Mesenchymal stem cell (in vitro differentiated cells and primary cell): Measurements from ENCODE around the gene ITSN1.

ENCODE experiments used
- DNase-seq: peaks from one replicate; pipeline ENCODE4 v3.0.0-alpha.2; 2013
- H2AFZ ChIP-seq: one replicate; pipeline ENCODE4 v1.6.1; 2013; ENCODE audit warnings: low read depth, mild to moderate bottlenecking, control low read depth, inconsistent platforms, low read length, moderate library complexity
- H2AK5ac ChIP-seq: 2 replicates; pipeline ENCODE4 v1.6.1; 2013; ENCODE audit warnings: low read length, moderate library complexity, mild to moderate bottlenecking, inconsistent platforms; ENCODE audit not compliant: severe bottlenecking
- H2BK120ac ChIP-seq: one replicate; pipeline ENCODE4 v1.6.1; 2013; ENCODE audit warnings: low read depth, mild to moderate bottlenecking, inconsistent platforms, low read length, moderate library complexity
- H2BK12ac ChIP-seq, 2 experiments: one replicate each; pipeline ENCODE4 v1.6.1; 2013; ENCODE audit warnings: inconsistent platforms in 2 of 2, low read length in 2 of 2, mild to moderate bottlenecking in 2 of 2, moderate library complexity in 2 of 2, control low read depth in 1 of 2
- H2BK15ac ChIP-seq: one replicate; pipeline ENCODE4 v1.6.1; 2013; ENCODE audit warnings: mild to moderate bottlenecking, low read depth, inconsistent platforms; ENCODE audit not compliant: poor library complexity, severe bottlenecking
- H2BK5ac ChIP-seq: 2 replicates; pipeline ENCODE4 v1.6.1; 2013; ENCODE audit warnings: low read depth, mild to moderate bottlenecking, low read length, control low read depth, inconsistent platforms; ENCODE audit not compliant: poor library complexity, severe bottlenecking
- H3K14ac ChIP-seq, 2 experiments: one replicate each; pipeline ENCODE4 v1.6.1; 2013; ENCODE audit warnings: inconsistent platforms in 2 of 2, low read length in 2 of 2, control low read depth in 1 of 2, mild to moderate bottlenecking in 1 of 2, moderate library complexity in 1 of 2
- H3K18ac ChIP-seq, 2 experiments: one replicate each; pipeline ENCODE4 v1.6.1; 2013; ENCODE audit warnings: inconsistent platforms in 2 of 2, low read length in 2 of 2, control low read depth in 1 of 2, low read depth in 1 of 2, mild to moderate bottlenecking in 1 of 2
- H3K23ac ChIP-seq, 2 experiments: one replicate each; pipeline ENCODE4 v1.6.1; 2013; ENCODE audit warnings: inconsistent platforms in 2 of 2, low read length in 2 of 2, mild to moderate bottlenecking in 2 of 2, moderate library complexity in 2 of 2, control low read depth in 1 of 2
- H3K27ac ChIP-seq: 2 replicates; pipeline ENCODE4 v1.5.1; 2013; ENCODE audit warnings: mild to moderate bottlenecking, moderate library complexity, low read length, control low read depth, inconsistent platforms; ENCODE audit not compliant: poor library complexity, severe bottlenecking
- H3K27me3 ChIP-seq, 2 experiments: 2 replicates each; pipeline versions ENCODE4 v1.6.1 to v1.7.0; 2013; ENCODE audit warnings: low read length in 2 of 2, mild to moderate bottlenecking in 2 of 2, moderate library complexity in 2 of 2, control low read depth in 1 of 2, inconsistent platforms in 1 of 2; ENCODE audit not compliant: control insufficient read depth in 1 of 2, insufficient read depth in 1 of 2
- H3K36me3 ChIP-seq, 2 experiments: 2 replicates each; pipeline versions ENCODE4 v1.6.1 to v1.7.0; 2013; ENCODE audit warnings: low read length in 2 of 2, control low read depth in 1 of 2, inconsistent platforms in 1 of 2, low read depth in 1 of 2, mild to moderate bottlenecking in 1 of 2; ENCODE audit not compliant: insufficient read depth in 2 of 2, control insufficient read depth in 1 of 2
- H3K4ac ChIP-seq, 2 experiments: one replicate each; pipeline ENCODE4 v1.6.1; 2013; ENCODE audit warnings: inconsistent platforms in 2 of 2, low read length in 2 of 2, mild to moderate bottlenecking in 2 of 2, moderate library complexity in 2 of 2, control low read depth in 1 of 2, low read depth in 1 of 2
- H3K4me1 ChIP-seq: 2 replicates; pipeline ENCODE4 v1.6.1; 2013; ENCODE audit warnings: low read depth, low read length, control low read depth; ENCODE audit not compliant: control insufficient read depth, insufficient read depth
- H3K4me2 ChIP-seq: 2 replicates; pipeline ENCODE4 v1.6.1; 2013; ENCODE audit warnings: low read length, mild to moderate bottlenecking, inconsistent platforms; ENCODE audit not compliant: poor library complexity, severe bottlenecking
- H3K4me3 ChIP-seq, 2 experiments: 2 replicates each; pipeline versions ENCODE4 v1.5.1 to v1.7.0; 2013; ENCODE audit warnings: low read length in 2 of 2, mild to moderate bottlenecking in 2 of 2, control low read depth in 1 of 2, low read depth in 1 of 2; ENCODE audit not compliant: insufficient read depth in 1 of 2
- H3K79me1 ChIP-seq: replicated peaks from 2 replicates; pipeline ENCODE4 v1.6.1; 2013; ENCODE audit warnings: mild to moderate bottlenecking, control low read depth, low read length, inconsistent platforms; ENCODE audit not compliant: poor library complexity, severe bottlenecking
- H3K9ac ChIP-seq: 2 replicates; pipeline ENCODE4 v1.7.0; 2013; ENCODE audit warnings: mild to moderate bottlenecking, low read length, moderate library complexity
- H3K9me3 ChIP-seq: 2 replicates; pipeline ENCODE4 v1.7.0; 2013; ENCODE audit warnings: mild to moderate bottlenecking, low read length; ENCODE audit not compliant: control insufficient read depth
- H4K8ac ChIP-seq: one replicate; pipeline ENCODE4 v1.6.1; 2013; ENCODE audit warnings: inconsistent platforms, mild to moderate bottlenecking, low read length, moderate library complexity
- H4K91ac ChIP-seq: one replicate; pipeline ENCODE4 v1.6.1; 2013; ENCODE audit warnings: mild to moderate bottlenecking, low read length, inconsistent platforms
- WGBS: methylation state at CpG from one replicate; pipeline ENCODE4 v1.1.7; 2013; ENCODE audit warnings: mixed read lengths; 5-methylcytosine and 5-hydroxymethylcytosine counted together

Gene ITSN1

GRCh38 chr21:33897739-33898138 lies 255.4 kb downstream of the ITSN1 start:
- Histone ChIP-seq H3K18ac (no peak overlapping the region), H3K4me2 (no peak overlapping the region), H3K4ac (no peak overlapping the region), H2BK120ac (no peak overlapping the region), H4K8ac (no peak overlapping the region), H2AK5ac (peak overlapping the region; percentile 78), H2AFZ (no peak overlapping the region), H3K79me1 (no peaks in the 10 kb centered on the region), H3K14ac (no peak overlapping the region), H3K4me3 (no peak overlapping the region), H3K9ac (no peak overlapping the region), H2BK5ac (no peak overlapping the region), H3K9me3 (no peaks in the 10 kb centered on the region), H3K23ac (no peak overlapping the region), H2BK15ac (no peak overlapping the region), H4K91ac (no peak overlapping the region), H3K27me3 (no peaks in the 10 kb centered on the region), H2BK12ac (no peak overlapping the region), H3K27ac (no peak overlapping the region), H3K36me3 (peaks cover 21 to 30% of the 10 kb centered on the region in 2 experiments), H3K4me1 (peaks cover 22% of the 10 kb centered on the region)
- 94% methylated on average over 3 of the region's 3 CpGs for WGBS
- DNase-seq, result no peak

DNA sequence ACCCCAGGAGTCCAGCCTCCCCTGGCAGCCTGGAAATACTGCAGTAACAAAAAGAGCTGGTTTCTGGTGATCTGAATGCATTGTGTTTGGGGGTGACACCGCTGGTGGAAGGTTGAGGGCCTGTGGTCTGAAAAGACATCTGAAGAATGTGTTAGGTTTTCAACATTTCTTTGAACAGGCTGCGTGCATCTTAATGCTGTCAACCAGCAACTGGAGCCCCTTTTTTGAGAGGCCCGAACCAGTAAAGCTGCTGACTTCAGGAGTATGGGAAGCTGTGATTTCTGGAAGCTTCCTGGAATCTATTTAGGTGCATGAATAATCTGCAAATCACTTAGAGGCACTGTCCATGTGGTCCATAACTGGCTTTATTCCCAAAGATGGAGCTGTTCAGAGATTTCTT lies 256.3 kb downstream of the ITSN1 start:
- WGBS, result 83% methylated on average over 3 of the region's 3 CpGs
- Histone ChIP-seq H2BK5ac (peak overlapping the region; percentile 74), H2BK12ac (no peak overlapping the region)

GRCh38 chr21:33899199-33899598 lies 256.9 kb downstream of the ITSN1 start:
- no peak overlapping the region for H4K91ac ChIP-seq
- H2BK15ac ChIP-seq, result no peak overlapping the region
- no peak overlapping the region for H3K14ac ChIP-seq
- H3K4me1 ChIP-seq, result peaks cover 22% of the 10 kb centered on the region
- peak overlapping the region in 1 of 2 experiments; percentile 17 for H2BK12ac ChIP-seq
- no peaks in the 10 kb centered on the region for H3K79me1 ChIP-seq
- no peaks in the 10 kb centered on the region for H3K9me3 ChIP-seq
- H3K23ac ChIP-seq, result peak overlapping the region in 1 of 2 experiments; percentile 53
- H2AFZ ChIP-seq, result no peak overlapping the region
- H4K8ac ChIP-seq, result no peak overlapping the region
- no peak overlapping the region for H3K4me3 ChIP-seq
- no peak overlapping the region for H3K4ac ChIP-seq
- no peak overlapping the region for H3K4me2 ChIP-seq
- WGBS, result 91% methylated on average over 4 of the region's 5 CpGs
- peak overlapping the region; percentile 73 for H2AK5ac ChIP-seq
- H2BK5ac ChIP-seq, result peak overlapping the region; percentile 74
- no peak overlapping the region for H2BK120ac ChIP-seq
- H3K27ac ChIP-seq, result peak overlapping the region; percentile 43
- no peak overlapping the region for H3K9ac ChIP-seq
- no peak overlapping the region for H3K18ac ChIP-seq
- no peaks in the 10 kb centered on the region for H3K27me3 ChIP-seq
- H3K36me3 ChIP-seq, result peaks cover 28 to 45% of the 10 kb centered on the region in 2 experiments
- no peak for DNase-seq

More for the DNA sequence above, 256.3 kb downstream of the ITSN1 start:
- no peak overlapping the region for H3K4me2 ChIP-seq
- no peak overlapping the region for H2BK120ac ChIP-seq
- DNase-seq, result no peak
- no peak overlapping the region for H3K4me3 ChIP-seq
- H3K36me3 ChIP-seq, result peaks cover 24 to 38% of the 10 kb centered on the region in 2 experiments
- H3K27me3 ChIP-seq, result no peaks in the 10 kb centered on the region
- no peak overlapping the region for H3K18ac ChIP-seq
- H3K4me1 ChIP-seq, result peaks cover 22% of the 10 kb centered on the region
- H3K79me1 ChIP-seq, result no peaks in the 10 kb centered on the region
- H3K14ac ChIP-seq, result no peak overlapping the region
- peak overlapping the region; percentile 73 for H2AK5ac ChIP-seq
- H2AFZ ChIP-seq, result no peak overlapping the region
- H3K4ac ChIP-seq, result peak overlapping the region in 1 of 2 experiments; percentile 9
- no peak overlapping the region for H3K9ac ChIP-seq
- H3K9me3 ChIP-seq, result no peaks in the 10 kb centered on the region
- peak overlapping the region; percentile 43 for H3K27ac ChIP-seq
- no peak overlapping the region for H2BK15ac ChIP-seq
- H4K8ac ChIP-seq, result no peak overlapping the region
- H4K91ac ChIP-seq, result no peak overlapping the region
- H3K23ac ChIP-seq, result no peak overlapping the region

DNA sequence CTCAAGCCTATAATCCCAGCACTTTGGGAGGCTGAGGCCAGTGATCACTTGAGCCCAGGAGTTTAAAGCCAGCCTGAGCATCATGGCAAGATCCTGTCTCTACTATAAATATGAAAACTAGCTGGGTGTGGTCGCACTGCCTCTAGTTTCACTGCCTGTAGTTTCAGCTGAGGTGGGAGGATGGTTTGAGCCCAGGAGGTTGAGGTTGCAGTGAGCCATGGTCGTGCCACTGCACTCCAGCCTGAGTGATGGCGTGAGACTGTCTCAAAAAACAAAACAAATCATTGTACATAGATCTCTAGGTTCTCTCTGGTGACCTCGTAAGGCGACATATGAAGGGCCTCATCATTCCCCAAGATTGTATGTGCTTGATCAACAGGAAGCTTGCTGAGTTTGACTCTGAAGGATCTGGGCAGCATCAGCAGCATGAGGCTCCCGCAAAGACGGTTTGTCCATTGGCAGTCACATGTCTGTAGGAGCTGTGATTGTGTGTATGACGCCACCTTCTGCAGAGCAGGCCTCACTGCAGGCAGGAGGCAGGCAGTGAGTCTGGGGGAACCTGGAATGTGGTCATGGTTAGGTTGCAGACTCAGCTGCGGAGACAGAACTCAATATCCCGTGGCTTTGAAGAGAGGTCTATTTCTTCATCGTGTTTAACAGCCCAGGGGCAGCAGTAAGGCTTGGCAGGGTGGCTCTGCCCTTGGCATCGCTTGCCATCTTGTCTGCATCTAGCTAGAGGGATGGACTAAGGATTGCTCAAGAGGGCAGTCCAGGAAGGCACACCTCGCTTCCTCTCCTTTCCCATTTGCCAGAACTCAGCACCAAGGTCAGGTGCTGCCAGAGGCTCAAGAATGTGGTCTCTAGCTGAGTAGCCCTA lies 259.3 kb downstream of the ITSN1 start:
- H2BK5ac ChIP-seq, result no peak overlapping the region
- H3K79me1 ChIP-seq, result peaks cover 9% of the 10 kb centered on the region
- no peak overlapping the region for H3K14ac ChIP-seq
- H3K36me3 ChIP-seq, result peaks cover 41 to 68% of the 10 kb centered on the region in 2 experiments
- H2AFZ ChIP-seq, result no peak overlapping the region
- WGBS, result 75% methylated on average over 12 of the region's 13 CpGs
- no peak overlapping the region for H2BK15ac ChIP-seq
- H2AK5ac ChIP-seq, result no peak overlapping the region
- no peak overlapping the region for H3K4me2 ChIP-seq
- no peak overlapping the region for H3K27ac ChIP-seq
- H2BK120ac ChIP-seq, result no peak overlapping the region
- H3K4me3 ChIP-seq, result no peak overlapping the region
- peaks cover 13% of the 10 kb centered on the region for H3K4me1 ChIP-seq
- H4K8ac ChIP-seq, result no peak overlapping the region
- no peaks in the 10 kb centered on the region for H3K27me3 ChIP-seq
- H2BK12ac ChIP-seq, result no peak overlapping the region
- H3K23ac ChIP-seq, result no peak overlapping the region
- no peak overlapping the region for H4K91ac ChIP-seq
- H3K9ac ChIP-seq, result no peak overlapping the region
- H3K4ac ChIP-seq, result peak overlapping the region in 1 of 2 experiments; percentile 18
- no peaks in the 10 kb centered on the region for H3K9me3 ChIP-seq
- peak; percentile 58 for DNase-seq
- H3K18ac ChIP-seq, result no peak overlapping the region
